ENCODE data around the gene PRKG1. TPM values are rescaled to one million over a fixed set of nuclear protein-coding genes. Genes with fewer than 3 reads are reported as not detected.

PRKG1 gene
- total and polyA plus RNA-seq, 2 donors (not counting 1 experiment from before 2014, with no cell fraction given) = 45.8 to 71.8 TPM

DNA sequence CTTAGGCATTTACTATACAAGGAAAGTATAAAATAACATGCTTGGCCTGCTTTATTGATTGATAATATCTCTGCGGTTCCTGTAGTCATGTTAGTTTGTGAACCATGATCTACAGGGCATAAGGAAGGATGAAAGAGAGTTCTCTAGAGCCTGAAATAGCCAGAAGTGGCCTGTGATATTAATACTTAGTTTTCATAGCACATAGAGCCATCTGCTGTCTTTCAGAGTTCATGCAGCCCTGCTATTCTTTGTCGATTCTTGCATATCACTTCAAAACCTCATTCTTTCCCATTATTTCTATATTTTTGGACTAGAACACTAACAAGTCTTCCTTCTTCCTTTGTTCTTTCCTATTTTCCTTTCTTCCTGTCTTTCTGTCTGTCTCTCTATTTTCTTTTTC is 26.4 kb upstream of the PRKG1 start:
- Histone ChIP-seq H3K27ac (ENCODE audit: insufficient read depth, low read length) (no peak overlapping the region), H3K4me1 (ENCODE audit: control insufficient read depth, extremely low read depth, insufficient read depth, low read length) (no peaks in the 10 kb centered on the region), H4K20me1 (ENCODE audit: control insufficient read depth, extremely low read depth, insufficient read depth, low read length) (no peaks in the 10 kb centered on the region), H3K9me3 (ENCODE audit: control insufficient read depth, insufficient read depth, low read depth, low read length) (no peaks in the 10 kb centered on the region), H3K36me3 (ENCODE audit: control insufficient read depth, insufficient read depth, low read length) (no peaks in the 10 kb centered on the region), H3K9ac (ENCODE audit: insufficient read depth, low read length) (no peak overlapping the region), H3K79me2 (ENCODE audit: control insufficient read depth, insufficient read depth, low read length) (no peaks in the 10 kb centered on the region), H3K27me3 (ENCODE audit: control insufficient read depth, insufficient read depth, low read length) (no peaks in the 10 kb centered on the region), H3K4me2 (ENCODE audit: extremely low read depth, insufficient read depth, low read length) (no peak overlapping the region), H2AFZ (ENCODE audit: low read length) (no peak overlapping the region), H3K4me3 (replicated peaks in 1 of 4; ENCODE audit: control extremely low read depth in 1 of 4, insufficient read depth in 1 of 4, low read depth in 3 of 4, low read length in 4 of 4) (no peak overlapping the region)
- peak in 1 of 2 donors; percentile 37 for DNase-seq (ENCODE audit: low read depth in 2 of 2)
- TF ChIP-seq CTCF (conservative IDR thresholded peaks at IDR 0.05 in 1 of 2, IDR thresholded peaks at IDR 0.05 in 1 of 2; ENCODE audit: low read depth in 1 of 2, low read length in 2 of 2) = peak; percentile 12 to 30
- TF ChIP-seq EZH2 (IDR thresholded peaks at IDR 0.05; ENCODE audit: low read length, missing control alignments) = no peak

DNA sequence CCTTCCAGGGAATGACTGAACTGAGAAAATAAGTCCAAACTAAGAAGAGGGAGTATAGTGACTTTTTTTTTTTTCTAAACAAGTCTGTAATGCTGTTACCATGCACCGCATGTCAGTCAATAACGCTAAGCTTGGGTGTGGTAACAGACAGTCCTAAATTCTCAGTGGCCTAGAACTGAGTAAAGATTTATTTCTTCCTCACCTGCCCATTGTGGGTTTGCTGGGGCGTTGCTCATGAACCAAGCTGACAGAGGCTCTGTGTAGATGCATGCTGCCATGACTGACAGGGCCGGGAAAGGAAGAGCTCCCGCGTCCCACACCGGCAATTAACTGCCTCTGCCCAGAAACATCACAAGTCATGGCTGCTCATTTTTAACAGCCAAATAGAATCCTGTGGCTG is 25.5 kb upstream of the PRKG1 start:
- Histone ChIP-seq H4K20me1 (ENCODE audit: control insufficient read depth, extremely low read depth, insufficient read depth, low read length) (no peaks in the 10 kb centered on the region), H3K4me3 (replicated peaks in 1 of 4; ENCODE audit: control extremely low read depth in 1 of 4, insufficient read depth in 1 of 4, low read depth in 3 of 4, low read length in 4 of 4) (no peak overlapping the region), H3K9ac (ENCODE audit: insufficient read depth, low read length) (no peak overlapping the region), H3K4me1 (ENCODE audit: control insufficient read depth, extremely low read depth, insufficient read depth, low read length) (no peaks in the 10 kb centered on the region), H3K79me2 (ENCODE audit: control insufficient read depth, insufficient read depth, low read length) (no peaks in the 10 kb centered on the region), H3K9me3 (ENCODE audit: control insufficient read depth, insufficient read depth, low read depth, low read length) (no peaks in the 10 kb centered on the region), H3K27me3 (ENCODE audit: control insufficient read depth, insufficient read depth, low read length) (no peaks in the 10 kb centered on the region), H2AFZ (ENCODE audit: low read length) (no peak overlapping the region), H3K4me2 (ENCODE audit: extremely low read depth, insufficient read depth, low read length) (no peak overlapping the region), H3K36me3 (ENCODE audit: control insufficient read depth, insufficient read depth, low read length) (no peaks in the 10 kb centered on the region), H3K27ac (ENCODE audit: insufficient read depth, low read length) (no peak overlapping the region)
- TF ChIP-seq EZH2 (IDR thresholded peaks at IDR 0.05; ENCODE audit: low read length, missing control alignments) (no peak), CTCF (conservative IDR thresholded peaks at IDR 0.05 in 1 of 2, IDR thresholded peaks at IDR 0.05 in 1 of 2; ENCODE audit: low read depth in 1 of 2, low read length in 2 of 2) (no peak)
- DNase-seq (ENCODE audit: low read depth in 2 of 2) = no peak

DNA sequence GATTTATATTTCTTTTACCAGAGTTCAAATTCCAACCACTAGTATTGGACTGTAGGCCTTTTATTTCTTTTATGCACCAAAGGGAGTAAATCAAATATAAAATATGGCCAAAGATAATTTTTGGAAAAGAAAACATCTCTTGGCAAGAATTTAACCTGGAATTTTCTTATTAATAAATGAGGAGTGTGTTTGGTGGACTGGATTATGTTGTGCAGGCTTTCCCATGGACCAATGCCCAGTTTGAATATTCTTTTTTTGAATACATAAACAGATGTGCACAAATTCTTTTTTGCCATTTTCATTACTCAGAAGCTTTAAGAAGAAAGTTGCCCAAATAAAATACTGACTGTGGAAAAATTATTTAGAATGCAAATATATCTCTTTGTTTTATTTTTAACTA is 22.1 kb upstream of the PRKG1 start:
- H3K27me3 ChIP-seq (ENCODE audit: control insufficient read depth, insufficient read depth, low read length) = no peaks in the 10 kb centered on the region
- H3K9me3 ChIP-seq (ENCODE audit: control insufficient read depth, insufficient read depth, low read depth, low read length) = no peaks in the 10 kb centered on the region
- no peak overlapping the region for H3K9ac ChIP-seq (ENCODE audit: insufficient read depth, low read length)
- H3K4me1 ChIP-seq (ENCODE audit: control insufficient read depth, extremely low read depth, insufficient read depth, low read length) = no peaks in the 10 kb centered on the region
- H3K79me2 ChIP-seq (ENCODE audit: control insufficient read depth, insufficient read depth, low read length) = no peaks in the 10 kb centered on the region
- DNase-seq (ENCODE audit: low read depth in 2 of 2) = peak in 1 of 2 donors; percentile 22
- no peak overlapping the region for H3K4me2 ChIP-seq (ENCODE audit: extremely low read depth, insufficient read depth, low read length)
- H3K27ac ChIP-seq (ENCODE audit: insufficient read depth, low read length) = no peak overlapping the region
- no peak overlapping the region for H3K4me3 ChIP-seq (replicated peaks in 1 of 4; ENCODE audit: control extremely low read depth in 1 of 4, insufficient read depth in 1 of 4, low read depth in 3 of 4, low read length in 4 of 4)
- TF ChIP-seq EZH2 (IDR thresholded peaks at IDR 0.05; ENCODE audit: low read length, missing control alignments) (no peak), CTCF (conservative IDR thresholded peaks at IDR 0.05 in 1 of 2, IDR thresholded peaks at IDR 0.05 in 1 of 2; ENCODE audit: low read depth in 1 of 2, low read length in 2 of 2) (no peak)
- H3K36me3 ChIP-seq (ENCODE audit: control insufficient read depth, insufficient read depth, low read length) = no peaks in the 10 kb centered on the region
- no peak overlapping the region for H2AFZ ChIP-seq (ENCODE audit: low read length)
- no peaks in the 10 kb centered on the region for H4K20me1 ChIP-seq (ENCODE audit: control insufficient read depth, extremely low read depth, insufficient read depth, low read length)
